ENCODE measurements around the gene PKIB.
"Not testable (repeated sequence)": the region's sequence is repeated elsewhere in the genome, so short reads cannot be mapped to it uniquely, and the experiment has no call there.

Gene PKIB, protein sequence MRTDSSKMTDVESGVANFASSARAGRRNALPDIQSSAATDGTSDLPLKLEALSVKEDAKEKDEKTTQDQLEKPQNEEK

DNA sequence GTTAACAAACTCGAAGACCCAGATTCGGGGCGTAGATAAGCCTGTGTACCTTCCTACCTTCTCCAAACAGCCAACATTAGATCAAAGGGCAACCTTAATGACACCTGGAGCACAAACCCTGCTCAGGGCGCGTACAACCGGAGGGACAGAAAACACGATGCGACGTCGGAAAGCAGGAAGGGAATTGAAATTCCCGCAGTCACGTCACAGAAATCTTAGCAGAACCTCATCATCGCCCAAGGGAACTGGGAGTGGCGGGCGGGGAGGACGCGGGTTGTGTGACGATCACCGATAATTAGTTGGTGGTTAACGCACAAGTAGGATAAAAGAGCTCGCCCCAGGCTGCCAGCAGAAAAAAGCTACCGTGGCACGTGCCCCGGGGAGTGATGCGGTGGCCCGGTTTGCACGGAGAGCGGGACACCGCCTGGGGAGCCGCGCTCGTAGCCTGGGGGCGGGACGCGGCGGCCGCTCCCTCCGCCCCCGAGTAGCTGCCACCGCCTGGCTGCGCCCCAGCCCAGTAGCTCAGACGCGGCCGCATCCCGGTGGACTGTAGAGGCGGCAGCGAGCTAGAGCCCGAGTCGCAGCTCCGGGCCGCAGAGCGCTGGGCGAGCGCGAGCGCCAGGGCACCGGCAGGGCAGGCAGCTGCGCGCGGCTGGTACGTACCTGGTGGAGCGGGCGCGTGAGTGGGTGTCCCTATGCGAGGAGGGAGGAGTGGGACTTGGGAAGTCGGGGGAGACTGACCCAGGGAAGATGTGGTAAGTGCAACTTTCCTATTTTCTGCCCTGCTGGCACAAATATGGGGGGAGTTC, at the start of gene PKIB:
PKIB (plus strand) TSS at position 525 of the 809 bp plus-strand sequence. CDS start 107,390 bp downstream, outside the sequence.
- in situ Hi-C loops (cut with HindIII; ENCODE audit: low sequenced_read_pairs), result no loop called here

DNA sequence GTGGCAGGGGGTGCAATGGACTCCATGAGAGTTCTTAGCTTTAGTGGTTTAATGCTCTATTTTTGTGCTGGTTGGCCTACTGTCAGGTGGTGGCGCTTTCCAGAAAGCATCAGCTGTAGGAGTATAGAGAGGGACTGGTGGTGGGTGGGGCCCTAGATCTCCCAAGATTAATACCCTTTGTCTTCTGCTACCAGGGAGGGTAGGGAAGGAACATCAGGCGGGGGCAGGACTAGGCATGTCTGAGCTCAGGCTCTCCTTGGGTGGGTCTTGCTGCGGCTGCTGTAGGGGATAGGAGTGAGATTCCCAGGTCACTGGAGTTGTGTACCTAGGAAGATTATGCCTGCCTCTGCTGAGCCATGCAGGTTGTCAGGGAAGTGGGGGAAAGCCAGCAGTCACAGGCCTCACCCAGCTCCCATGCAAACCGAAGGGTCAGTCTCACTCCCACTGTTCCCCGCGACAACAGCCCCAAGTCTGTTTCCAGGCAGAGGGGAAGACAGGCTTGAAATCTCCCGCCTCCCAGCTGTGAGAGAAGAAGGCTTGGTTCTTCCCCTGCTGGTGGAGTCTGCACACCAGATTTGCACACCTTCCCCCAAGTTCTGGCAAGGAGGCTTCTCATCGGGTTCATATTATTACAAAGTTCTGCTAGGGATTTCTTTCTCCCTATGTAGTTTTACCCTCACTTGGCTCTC, 46.7 kb upstream of the PKIB start:
- in situ Hi-C loops (cut with HindIII; ENCODE audit: low sequenced_read_pairs), result no loop called here

DNA sequence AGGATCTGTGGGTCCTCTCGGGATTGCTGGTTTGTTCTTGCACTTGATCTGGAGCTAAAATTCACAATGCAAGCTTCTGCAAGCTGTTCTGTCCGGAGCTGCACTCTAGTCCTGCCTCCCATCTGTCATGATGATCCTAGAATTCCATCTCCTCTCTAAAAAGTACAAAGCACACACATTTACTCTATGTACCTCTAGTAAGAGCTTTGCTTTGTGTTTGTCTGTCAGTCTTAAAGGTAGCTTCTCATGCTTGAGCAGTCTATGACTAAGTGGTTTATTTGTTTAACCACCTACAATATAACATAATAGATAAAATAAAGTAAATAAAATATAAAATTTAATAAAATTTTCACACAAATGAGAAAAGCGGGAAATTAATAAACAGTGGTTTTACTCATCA, 46.0 kb upstream of the PKIB start:
- in situ Hi-C loops (cut with HindIII; ENCODE audit: low sequenced_read_pairs), result no loop called here

DNA sequence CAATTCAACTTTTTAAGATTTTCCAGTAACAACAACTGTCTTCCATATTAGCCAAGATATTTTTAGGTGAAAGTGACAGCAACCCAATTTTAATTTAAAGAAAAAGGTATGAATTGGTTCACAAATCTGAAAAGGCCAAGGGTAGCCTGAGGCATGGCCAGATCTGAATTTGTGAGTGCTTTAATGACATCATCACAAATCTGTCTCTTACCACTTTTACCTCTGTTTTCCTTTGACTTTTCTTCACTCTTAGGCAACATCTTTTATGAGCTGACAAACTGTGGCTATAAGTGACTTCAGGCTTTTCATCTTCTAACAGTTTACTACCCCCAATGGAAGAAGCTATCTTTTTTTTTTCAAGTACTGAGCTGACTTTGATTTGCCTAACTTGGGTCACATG, 44.5 kb upstream of the PKIB start:
- in situ Hi-C loops (cut with HindIII; ENCODE audit: low sequenced_read_pairs), result no loop called here

DNA sequence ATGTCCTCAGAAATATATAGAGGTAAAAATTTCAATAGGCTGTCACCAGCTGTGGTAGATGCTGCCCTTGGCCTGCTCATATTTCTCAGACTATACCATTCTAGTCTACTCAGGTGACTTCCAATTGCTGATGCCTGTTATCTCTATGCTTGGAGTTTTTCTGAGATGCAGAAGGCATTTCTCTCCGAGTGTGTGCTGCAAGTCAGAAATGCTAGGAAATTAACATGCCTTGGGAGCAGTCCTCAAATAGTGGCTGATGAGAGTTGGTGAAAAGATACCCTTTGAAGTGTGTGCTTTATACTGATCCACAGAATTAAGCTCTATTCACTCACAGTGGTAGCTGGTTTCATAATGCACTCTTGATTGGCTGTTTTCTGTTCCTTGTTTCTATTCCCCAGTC, 43.2 kb upstream of the PKIB start:
- in situ Hi-C loops (cut with HindIII; ENCODE audit: low sequenced_read_pairs), result no loop called here

DNA sequence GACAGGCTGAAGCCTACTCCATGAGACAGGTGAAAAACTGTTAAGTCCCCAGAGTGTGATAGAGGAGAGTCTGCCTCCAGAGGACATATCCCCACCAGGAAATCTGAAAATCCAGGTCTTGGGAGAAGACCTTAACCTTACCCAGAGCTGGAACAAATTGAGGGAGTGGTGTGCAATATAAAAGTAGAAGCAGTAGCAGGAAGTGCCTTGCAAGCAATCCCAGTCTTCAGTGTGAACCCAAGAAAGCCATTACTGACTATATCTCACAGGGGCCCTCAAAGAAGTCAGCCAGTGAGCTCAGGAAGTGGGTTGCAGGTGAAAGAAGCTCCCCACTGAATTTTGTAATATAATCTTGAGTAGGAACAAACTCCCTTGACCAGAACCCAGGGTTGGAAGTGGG, 41.9 kb upstream of the PKIB start:
- in situ Hi-C loops (cut with HindIII; ENCODE audit: low sequenced_read_pairs), result no loop called here

DNA sequence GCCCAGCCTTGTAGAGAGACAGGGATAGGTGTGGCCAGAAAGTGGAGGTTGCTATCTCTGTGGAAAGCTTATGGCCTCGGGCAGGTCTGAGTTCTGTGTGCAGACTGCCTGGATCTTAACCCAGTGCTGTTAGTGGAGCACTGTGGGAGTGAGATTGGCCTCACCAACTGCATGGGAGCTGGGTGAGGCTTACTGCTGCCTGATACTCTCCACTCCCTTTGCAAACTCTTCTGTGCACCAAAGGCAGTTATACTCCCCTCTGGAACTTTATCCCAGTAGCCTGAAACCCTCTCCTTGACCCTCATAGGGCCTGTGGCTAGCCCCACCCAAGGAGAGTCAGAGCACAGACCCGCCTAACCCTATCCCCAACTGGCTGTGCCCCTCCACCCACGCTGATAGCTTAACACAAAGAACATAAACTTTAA, 41.4 kb upstream of the PKIB start:
- in situ Hi-C loops (cut with HindIII; ENCODE audit: low sequenced_read_pairs), result no loop called here

DNA sequence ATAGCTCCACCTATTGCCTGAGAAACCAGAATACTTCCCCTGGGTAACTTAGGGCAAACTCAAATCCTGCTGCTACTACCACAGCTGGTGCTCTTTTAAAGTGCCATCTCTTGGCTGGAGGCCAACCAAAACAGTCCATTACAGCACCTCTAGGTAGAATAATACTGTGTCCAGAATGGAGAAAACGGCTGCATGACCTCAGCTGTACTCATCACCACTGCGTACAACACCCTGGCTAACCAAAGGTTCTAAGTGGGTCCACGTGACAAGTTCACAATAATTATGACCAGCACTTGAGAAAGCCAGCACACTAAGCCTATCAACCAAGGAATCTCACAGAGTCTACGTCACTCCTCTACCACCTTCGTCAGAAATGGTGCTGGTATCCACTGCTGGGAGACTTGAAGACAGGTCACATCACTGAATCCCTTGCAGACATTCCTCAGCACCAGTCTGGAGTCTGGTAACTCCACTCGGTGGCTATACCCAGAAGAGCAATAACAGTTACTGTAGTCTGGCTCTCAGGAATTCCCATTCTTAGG, 40.9 kb upstream of the PKIB start:
- in situ Hi-C loops (cut with HindIII; ENCODE audit: low sequenced_read_pairs), result no loop called here

DNA sequence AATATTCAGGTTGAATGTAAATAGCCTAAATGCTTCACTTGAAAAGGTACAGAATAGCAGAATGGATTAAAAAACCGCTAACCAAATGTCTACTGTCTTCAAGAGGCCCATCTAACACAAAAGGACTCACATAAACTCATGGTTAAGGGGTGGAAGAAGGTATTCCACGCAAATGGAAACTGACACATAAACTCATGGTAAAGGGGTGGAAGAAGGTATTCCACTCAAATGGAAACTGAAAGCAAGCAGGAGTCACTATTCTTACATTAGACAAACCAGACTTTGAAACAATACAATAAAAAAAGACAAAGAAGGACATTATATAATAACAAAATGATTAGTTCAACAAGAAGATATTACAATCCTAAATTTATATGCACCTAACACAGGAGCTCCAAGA, 38.3 kb upstream of the PKIB start:
- in situ Hi-C loops (cut with HindIII; ENCODE audit: low sequenced_read_pairs), result no loop called here

DNA sequence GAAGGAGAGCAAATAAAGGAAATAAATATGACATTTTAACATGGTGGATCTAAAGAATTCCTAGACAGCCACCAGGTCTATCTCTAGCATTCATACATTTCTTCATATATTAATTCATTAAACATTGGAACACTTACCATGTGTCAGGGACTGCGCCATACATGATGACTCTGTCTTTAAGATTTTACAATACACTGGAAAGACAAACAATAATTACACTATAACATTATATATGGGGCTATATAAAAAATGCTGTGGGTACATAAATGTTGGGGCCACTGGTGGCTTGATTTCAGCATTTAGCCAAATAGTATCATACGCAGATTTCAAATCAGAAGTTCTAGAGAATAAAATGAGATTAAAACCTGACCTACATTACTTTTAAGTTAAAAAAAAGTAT, 33.3 kb upstream of the PKIB start:
- in situ Hi-C loops (cut with HindIII; ENCODE audit: low sequenced_read_pairs), result no loop called here

DNA sequence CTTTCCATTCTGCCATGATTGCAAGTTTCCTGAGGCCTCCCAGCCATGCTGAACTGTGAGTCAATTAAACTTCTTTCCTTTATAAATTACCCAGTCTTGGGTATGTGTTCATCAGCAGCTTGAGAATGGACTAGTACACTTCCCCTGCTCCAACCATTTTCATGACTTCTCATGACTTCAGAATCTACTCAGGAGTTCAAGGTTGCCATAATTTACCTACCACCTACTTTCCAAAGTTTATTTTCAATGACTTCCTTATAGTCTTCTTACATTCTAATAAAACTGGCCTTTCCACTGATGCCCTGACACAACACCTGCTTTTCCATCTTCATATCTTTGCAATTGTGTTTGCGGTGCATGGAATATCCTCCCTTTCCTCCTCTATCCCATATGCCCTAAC, 31.2 kb upstream of the PKIB start:
- in situ Hi-C loops (cut with HindIII; ENCODE audit: low sequenced_read_pairs), result no loop called here

DNA sequence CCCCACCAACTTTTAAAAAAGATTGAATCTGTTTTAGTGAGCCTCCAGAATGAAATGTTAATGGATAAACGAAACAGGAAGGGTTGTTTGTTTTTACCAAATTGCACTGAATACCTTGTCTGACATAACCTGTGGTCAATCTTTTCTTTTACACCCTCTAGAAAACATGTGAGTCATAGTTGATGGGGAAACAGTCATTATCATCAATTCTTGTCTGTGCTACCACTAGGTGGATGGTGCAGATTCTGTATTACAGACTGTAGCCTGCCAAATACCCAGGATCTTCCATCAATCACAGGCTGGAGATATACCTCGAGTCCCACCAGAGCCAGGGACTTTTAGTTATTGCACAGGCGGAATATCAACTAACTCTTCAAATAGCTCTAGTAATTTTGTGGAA, 29.5 kb upstream of the PKIB start:
- in situ Hi-C loops (cut with HindIII; ENCODE audit: low sequenced_read_pairs), result no loop called here

DNA sequence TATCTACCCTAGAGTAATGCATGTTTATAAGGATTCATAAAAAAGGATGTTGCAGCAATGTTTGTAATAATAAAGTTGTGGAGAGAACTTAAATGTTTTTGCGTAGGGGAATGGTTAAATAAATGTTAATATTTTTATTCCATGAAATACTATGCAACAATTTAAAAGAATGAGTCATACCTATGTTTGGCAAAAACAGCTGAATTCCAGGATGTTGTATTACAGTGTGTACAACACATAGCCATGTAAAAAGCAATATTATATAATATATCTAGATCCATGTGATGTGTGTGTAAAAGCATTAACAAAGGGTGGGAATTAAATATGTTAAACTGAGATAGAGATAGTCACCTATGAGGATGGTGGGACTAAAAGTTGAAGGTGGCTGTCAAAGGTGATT, 21.1 kb upstream of the PKIB start:
- in situ Hi-C loops (cut with HindIII; ENCODE audit: low sequenced_read_pairs), result no loop called here

DNA sequence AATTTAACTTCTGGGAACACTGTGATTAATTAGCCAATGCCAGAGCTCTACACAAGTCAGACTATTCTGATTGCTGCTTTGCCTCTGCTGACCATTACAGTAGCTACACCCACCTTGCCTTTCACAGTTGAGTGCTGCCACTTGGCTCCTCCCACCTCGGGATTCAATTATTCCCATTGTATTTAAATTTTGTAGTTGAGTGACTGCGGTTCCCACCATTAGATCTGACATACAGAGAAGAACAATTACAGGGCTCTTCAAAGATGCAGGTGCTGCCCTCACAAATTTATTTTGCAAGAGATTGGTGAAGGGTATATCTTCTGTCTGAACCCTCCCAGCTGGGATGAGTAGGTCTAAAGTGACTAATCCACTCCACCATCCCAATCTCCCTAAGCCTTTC, 11.9 kb upstream of the PKIB start:
- in situ Hi-C loops (cut with HindIII; ENCODE audit: low sequenced_read_pairs), result not testable (repeated sequence)

DNA sequence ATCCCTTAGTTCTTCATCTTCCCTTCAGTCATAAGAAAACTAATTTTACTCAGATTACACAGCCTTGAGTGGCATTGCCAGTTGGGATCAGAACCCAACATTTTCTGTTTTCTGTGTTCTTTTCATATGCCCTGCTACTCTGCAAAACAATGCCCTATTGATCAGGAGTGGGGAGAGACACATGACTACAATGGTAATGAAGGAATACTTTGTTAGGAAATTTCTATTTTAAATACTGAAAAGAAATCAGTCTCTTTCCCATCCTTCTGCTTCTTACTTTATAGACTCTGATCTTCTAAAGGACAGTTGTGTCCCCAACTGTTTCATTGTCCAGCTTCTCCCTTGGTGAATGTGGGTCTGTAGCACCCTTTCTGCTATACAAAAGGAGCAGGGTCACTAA, 5.5 kb upstream of the PKIB start:
- in situ Hi-C loops (cut with HindIII; ENCODE audit: low sequenced_read_pairs), result no loop called here

DNA sequence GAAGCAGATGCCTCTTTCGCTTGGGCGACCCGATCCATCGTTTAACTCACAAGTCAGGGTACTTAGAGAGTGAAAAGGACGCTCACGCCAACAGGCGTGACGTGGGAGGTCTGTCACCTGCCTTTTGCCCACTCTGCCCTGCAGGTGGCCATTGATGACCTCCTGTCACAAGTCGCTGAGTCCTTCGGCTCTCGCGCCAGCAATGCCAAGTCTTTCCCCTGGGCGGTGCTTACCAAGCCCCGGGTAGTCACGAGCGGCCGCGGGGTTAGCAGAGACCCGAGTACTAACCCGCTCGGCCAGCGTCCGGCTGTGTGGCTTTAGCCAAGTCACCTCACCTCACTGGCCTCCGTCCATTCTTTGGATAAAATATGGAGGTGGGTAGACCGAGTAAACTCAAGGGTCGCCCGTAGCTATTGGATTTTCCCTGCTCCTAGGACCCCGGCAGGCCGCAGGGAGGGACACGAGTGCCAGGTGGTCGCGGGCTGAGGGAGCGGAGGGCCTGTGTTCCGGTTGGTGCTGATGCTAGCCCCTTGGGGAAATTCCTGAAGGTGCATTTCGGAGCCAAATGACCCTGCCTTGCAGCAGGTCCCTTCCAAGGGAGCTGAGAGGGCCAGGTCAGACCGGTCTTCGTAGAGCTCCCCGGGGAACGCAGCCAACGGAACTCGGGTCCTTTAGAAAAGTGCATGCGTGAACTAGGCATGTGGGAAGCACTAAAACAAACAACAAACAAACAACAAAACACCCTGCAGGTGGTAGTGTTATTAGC, 668 bp downstream of the PKIB start:
- in situ Hi-C loops (cut with HindIII; ENCODE audit: low sequenced_read_pairs), result no loop called here

DNA sequence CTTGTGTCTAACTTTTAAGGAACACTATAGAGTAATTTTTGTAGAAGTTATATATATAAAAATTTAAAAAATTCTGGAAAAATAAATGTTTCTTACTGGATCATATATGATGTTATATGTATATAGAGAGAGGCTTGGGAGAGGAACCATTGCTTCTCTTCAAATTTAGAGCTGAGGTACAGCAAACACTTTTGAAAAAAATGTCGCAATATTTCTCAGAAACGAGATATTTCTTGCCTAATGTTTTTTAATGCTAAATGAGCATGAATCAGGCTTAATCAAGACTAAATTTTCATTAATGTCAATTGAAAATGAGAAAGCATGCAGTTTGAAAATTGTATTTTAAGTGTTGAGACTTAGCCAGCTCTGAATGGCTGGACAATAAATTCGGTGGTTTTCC, 2.6 kb downstream of the PKIB start:
- in situ Hi-C loops (cut with HindIII; ENCODE audit: low sequenced_read_pairs), result no loop called here

DNA sequence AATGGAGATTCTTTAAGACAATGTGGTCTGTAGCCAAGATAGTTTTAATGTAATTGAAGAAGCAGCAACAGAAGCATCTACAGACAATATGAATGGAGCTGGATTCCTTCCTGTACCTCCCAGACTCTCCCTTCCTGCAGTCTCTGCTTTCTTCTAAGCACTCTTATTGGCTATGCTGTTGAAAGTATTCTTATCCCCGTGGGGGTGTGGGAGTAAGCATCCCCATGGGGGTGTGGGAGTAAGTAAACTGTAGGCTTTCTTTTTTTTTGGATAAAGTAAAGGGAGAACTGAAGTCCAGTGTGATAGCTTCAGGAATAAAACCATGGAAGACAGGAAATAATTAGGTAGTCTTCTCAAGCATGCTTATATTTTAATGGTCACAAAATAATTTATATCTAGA, 4.1 kb downstream of the PKIB start:
- in situ Hi-C loops (cut with HindIII; ENCODE audit: low sequenced_read_pairs), result no loop called here

DNA sequence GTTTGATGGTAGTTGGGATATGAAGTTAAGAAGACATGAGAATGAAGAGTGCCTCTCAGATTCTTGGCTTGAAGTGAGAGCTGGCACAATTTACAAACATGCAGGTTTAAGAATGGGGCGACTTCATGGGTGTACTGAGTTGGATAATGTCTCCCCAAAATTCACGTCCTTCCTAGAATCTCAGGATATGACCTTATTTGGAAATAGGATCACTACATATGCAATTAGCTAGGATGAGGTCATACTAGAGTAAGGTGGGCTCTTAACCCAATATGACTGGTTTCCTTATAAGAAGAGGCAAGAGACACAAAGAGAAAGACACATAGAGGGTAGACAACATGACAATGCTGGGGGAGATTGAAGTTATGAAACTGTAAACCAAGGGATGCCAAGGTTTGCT, 5.2 kb downstream of the PKIB start:
- in situ Hi-C loops (cut with HindIII; ENCODE audit: low sequenced_read_pairs), result no loop called here

DNA sequence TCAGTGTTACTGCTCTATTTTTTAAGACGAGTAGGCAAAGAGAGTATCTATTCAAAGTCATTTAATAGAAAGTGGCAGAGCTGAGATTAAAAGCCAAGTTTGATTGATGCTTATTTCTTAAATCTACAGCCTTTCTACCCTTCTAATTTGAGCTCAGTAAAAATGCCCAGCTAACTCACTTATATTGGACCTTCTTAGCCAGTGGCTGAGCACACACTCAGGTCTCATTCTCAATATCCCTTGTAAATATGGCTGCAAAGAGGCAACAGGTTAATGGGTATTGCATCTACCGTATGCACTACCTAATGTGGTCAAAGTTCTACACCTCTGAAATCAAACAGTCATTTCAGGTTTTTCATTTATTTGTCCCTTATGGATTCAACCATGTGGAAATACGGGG, 6.7 kb downstream of the PKIB start:
- in situ Hi-C loops (cut with HindIII; ENCODE audit: low sequenced_read_pairs), result no loop called here

DNA sequence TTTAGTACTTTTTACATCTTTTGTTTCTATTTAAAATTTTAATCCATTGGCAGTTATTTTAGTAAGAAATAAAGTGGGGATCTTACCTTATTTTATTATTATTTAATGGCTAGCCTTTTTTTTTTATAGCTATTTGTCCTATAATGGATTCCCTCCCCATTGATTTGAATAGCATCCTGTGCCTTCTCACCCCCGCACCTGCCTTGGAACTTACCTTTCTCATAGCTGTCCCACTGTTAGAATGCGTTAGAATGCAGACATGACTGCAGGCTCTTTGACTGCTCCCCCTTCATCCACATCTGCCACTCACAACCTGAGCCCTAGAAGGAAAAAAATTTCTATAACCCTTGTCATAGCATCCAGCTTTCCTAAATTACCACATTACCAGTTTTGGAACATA, 9.1 kb downstream of the PKIB start:
- in situ Hi-C loops (cut with HindIII; ENCODE audit: low sequenced_read_pairs), result no loop called here
